ENCODE measurements around the gene SORL1-AS1.
A peak's percentile ranks its signal among the peaks of the same experiment; 100 is the strongest.

Gene SORL1-AS1

DNA sequence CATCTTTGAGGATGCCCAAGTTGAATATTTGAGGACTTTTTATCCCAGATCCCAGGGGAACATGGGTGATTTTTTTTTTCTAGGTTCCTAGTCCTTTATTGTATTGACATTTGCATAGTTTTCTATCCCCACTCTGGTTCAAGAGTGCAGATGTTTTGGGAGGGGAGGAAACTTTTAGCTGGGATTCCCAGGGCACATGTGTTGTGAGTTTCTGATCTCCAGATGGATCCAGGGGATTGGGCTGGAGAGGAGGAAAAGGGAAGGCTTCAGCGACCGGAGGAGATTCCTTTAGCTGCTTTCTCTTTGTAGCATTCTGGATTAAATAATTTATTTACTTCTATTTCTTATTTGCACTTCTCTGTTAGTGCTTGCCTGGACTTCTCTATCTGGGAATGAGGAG is 14.7 kb upstream of the SORL1-AS1 start:
- H4K8ac ChIP-seq (replicated peaks; ENCODE audit: insufficient read length, low read depth, low read length): no peak overlapping the region
- H3K56ac ChIP-seq (ENCODE audit: insufficient read length, low read depth, low read length): no peak overlapping the region
- H3K4me2 ChIP-seq (ENCODE audit: insufficient read depth, insufficient read length, low read length): no peak overlapping the region
- H3K79me1 ChIP-seq (ENCODE audit: insufficient read depth, low read depth, low read length, poor library complexity, severe bottlenecking): peaks cover 4% of the 10 kb centered on the region
- no peak overlapping the region for H3K18ac ChIP-seq (ENCODE audit: insufficient read length, low read depth, low read length)
- no peak for TF ChIP-seq CTCF (conservative IDR thresholded peaks at IDR 0.05)
- no peak for DNase-seq
- Mint-ChIP-seq H3K9me3 (no peaks in the 10 kb centered on the region), H3K4me3 (peak overlapping the region in 1 of 2 experiments; percentile 41; a peak in 3 of 5 replicates), H3K27ac (peak overlapping the region; percentile 44 to 89 (median 83); a peak in 5 of 7 replicates), H3K4me1 (peaks cover 72% of the 10 kb centered on the region in 2 experiments), H3K27me3 (ENCODE audit: low read depth) (no peaks in the 10 kb centered on the region), H3K36me3 (ENCODE audit: insufficient read depth in 1 of 3, low read depth in 3 of 3) (peaks cover 15 to 36% (median 16%) of the 10 kb centered on the region in 3 experiments; a peak in 6 of 7 replicates)
- H3K4ac ChIP-seq (ENCODE audit: low read depth, low read length): no peak overlapping the region
- H2AFZ ChIP-seq (ENCODE audit: low read length): no peak overlapping the region
- H3K9me3 ChIP-seq (ENCODE audit: control insufficient read depth, low read depth, low read length): no peaks in the 10 kb centered on the region
- no peak overlapping the region for H2BK5ac ChIP-seq (ENCODE audit: insufficient read length, low read length)
- H3K23me2 ChIP-seq (ENCODE audit: insufficient read length, low read depth, low read length, poor library complexity, severe bottlenecking): no peaks in the 10 kb centered on the region
- no peak overlapping the region for H2BK20ac ChIP-seq (ENCODE audit: low read depth, low read length, poor library complexity, severe bottlenecking)
- H4K91ac ChIP-seq (ENCODE audit: insufficient read length, low read depth, low read length): no peak overlapping the region
- no peak overlapping the region for H3T11ph ChIP-seq (ENCODE audit: low read length)
- H2BK12ac ChIP-seq (ENCODE audit: insufficient read length, low read depth, low read length): no peak overlapping the region
- H2AK5ac ChIP-seq (ENCODE audit: insufficient read length, low read length): no peak overlapping the region
- no peak overlapping the region for H2BK120ac ChIP-seq (ENCODE audit: low read depth, low read length, poor library complexity, severe bottlenecking)
- no peak overlapping the region for H3K27ac ChIP-seq (ENCODE audit: insufficient read length, low read depth, low read length)
- WGBS (ENCODE audit: extremely low coverage, insufficient read length, low lambda C conversion rate): no CpG with 5 or more reads among the region's 2 CpGs
- H3K79me2 ChIP-seq (ENCODE audit: insufficient read depth, low read length): peaks cover 7% of the 10 kb centered on the region; the same call in 1 of the 2 replicates
- no peaks in the 10 kb centered on the region for H4K20me1 ChIP-seq (ENCODE audit: control insufficient read depth, insufficient read depth, insufficient read length)
- no peak overlapping the region for H4K5ac ChIP-seq (ENCODE audit: insufficient read length, low read depth, low read length)
- H3K14ac ChIP-seq (ENCODE audit: insufficient read depth, low read length): no peak overlapping the region
- H3K27me3 ChIP-seq (ENCODE audit: insufficient read depth, low read length): no peaks in the 10 kb centered on the region
- H3K23ac ChIP-seq (ENCODE audit: insufficient read length, low read depth, low read length): no peak overlapping the region
- H2BK15ac ChIP-seq (ENCODE audit: low read depth, low read length): no peak overlapping the region
- H3K4me1 ChIP-seq (ENCODE audit: insufficient read depth, low read length): peaks cover 32% of the 10 kb centered on the region; the same call in 1 of the 2 replicates
- no peak overlapping the region for H3K9ac ChIP-seq (ENCODE audit: extremely low read depth, insufficient read length, low read length)
